PC-3 (cell line): Measurements from ENCODE around the gene CAMTA1.

Experiments
- EZH2 ChIP-seq: fragments of 300-600 bp; sonication (generic); IDR thresholded peaks from one replicate; pipeline ENCODE4 v1.6.1; 2017; ENCODE audit warnings: antibody characterized with exemption, mild to moderate bottlenecking, low read length; ENCODE audit not compliant: unreplicated experiment
- EZH2phosphoT487 ChIP-seq: fragments of 300-600 bp; sonication (generic); IDR thresholded peaks from 2 replicates; pipeline ENCODE4 v1.6.1; 2018; ENCODE audit warnings: mild to moderate bottlenecking, antibody characterized with exemption, low read length, borderline replicate concordance
- TF ChIP-seq, protein P1 (sequence below): fragments of 300-600 bp; sonication (generic); conservative IDR thresholded peaks from 2 replicates; pipeline ENCODE4 v1.5.1; 2017; ENCODE audit warnings: antibody characterized with exemption, low read depth, mild to moderate bottlenecking, low read length

DNA sequence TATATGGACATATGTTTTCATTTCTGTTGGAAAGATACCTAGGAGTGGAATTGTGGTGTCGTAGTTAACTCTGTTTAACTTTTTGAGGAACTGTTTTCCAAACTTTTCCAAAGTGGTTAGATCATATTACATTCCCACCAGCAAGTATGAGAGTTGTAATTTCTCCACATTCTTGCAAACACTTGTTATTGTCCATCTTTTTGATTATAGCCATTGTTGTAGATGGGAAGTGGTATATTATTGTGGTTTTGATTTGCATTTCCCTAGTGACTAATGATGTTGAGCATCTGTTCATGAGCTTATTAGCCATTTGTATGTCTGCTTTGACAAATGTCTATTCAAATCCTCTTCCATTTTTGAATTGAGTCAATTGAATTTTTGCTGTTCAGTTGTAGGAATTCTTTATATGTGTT, 19.8 kb downstream of the CAMTA1 start:
- TF ChIP-seq, protein P1, sequence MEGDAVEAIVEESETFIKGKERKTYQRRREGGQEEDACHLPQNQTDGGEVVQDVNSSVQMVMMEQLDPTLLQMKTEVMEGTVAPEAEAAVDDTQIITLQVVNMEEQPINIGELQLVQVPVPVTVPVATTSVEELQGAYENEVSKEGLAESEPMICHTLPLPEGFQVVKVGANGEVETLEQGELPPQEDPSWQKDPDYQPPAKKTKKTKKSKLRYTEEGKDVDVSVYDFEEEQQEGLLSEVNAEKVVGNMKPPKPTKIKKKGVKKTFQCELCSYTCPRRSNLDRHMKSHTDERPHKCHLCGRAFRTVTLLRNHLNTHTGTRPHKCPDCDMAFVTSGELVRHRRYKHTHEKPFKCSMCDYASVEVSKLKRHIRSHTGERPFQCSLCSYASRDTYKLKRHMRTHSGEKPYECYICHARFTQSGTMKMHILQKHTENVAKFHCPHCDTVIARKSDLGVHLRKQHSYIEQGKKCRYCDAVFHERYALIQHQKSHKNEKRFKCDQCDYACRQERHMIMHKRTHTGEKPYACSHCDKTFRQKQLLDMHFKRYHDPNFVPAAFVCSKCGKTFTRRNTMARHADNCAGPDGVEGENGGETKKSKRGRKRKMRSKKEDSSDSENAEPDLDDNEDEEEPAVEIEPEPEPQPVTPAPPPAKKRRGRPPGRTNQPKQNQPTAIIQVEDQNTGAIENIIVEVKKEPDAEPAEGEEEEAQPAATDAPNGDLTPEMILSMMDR: no peak
- no peak for TF ChIP-seq EZH2phosphoT487
- no peak for TF ChIP-seq EZH2
